K562 (cell line): ENCODE measurements around the gene NR6A1. TPM values are rescaled to one million over a fixed set of nuclear protein-coding genes. Genes with fewer than 3 reads are reported as not detected.

ENCODE experiments used
- ATAC-seq: fragments of 200-7000 bp; cut with Tn5 transposase; 3 replicates; pipeline ENCODE4 v1.9.1; 2020; ENCODE audit warnings: moderate library complexity
- BruUV-seq: library from RNA; stranded (reverse); fragments of 400-500 nt; replicated peaks from 2 replicates; lab custom pipeline; 2021; lab: Mats Ljungman, UMichigan
- CTCF ChIA-PET: fragments of 300-600 bp; formaldehyde crosslinking; extraction: SDS; loops from one replicate; lab custom pipeline; 2021; ENCODE audit warnings: low intra/inter-chr PET ratio; lab: Yijun Ruan, JAX
- POLR2A ChIA-PET: fragments of 300-600, 350-650 bp; sonication (Branson Sonifier 250); formaldehyde crosslinking; extraction: SDS; loops from one replicate; lab custom pipeline; 2021; ENCODE audit warnings: antibody characterized with exemption, inconsistent platforms; lab: Yijun Ruan, JAX
- DNase-seq, 4 experiments: peaks; one replicate each; pipeline versions ENCODE4 v3.0.0 to v3.0.0-alpha.2; 2011 to 2018; ENCODE audit warnings: low spot score in 3 of 4, mixed read lengths in 3 of 4; ENCODE audit errors: extremely low read depth in 1 of 4
- FAIRE-seq: peaks from 2 replicates; lab custom pipeline; 2011; peaks lifted over from hg19 to GRCh38; lab: Jason Lieb, UNC
- H2AFZ ChIP-seq: 2 replicates; pipeline ENCODE4 v1.6.0; 2011; ENCODE audit warnings: low read depth, low read length, control low read depth, inconsistent platforms
- H3K27ac ChIP-seq: fragments of 200-600 bp; 3 replicates; pipeline ENCODE4 v1.8.0; 2011; ENCODE audit warnings: low read depth, mild to moderate bottlenecking, control low read depth, inconsistent platforms, low read length, moderate library complexity, mixed read lengths; ENCODE audit errors: extremely low read depth
- H3K27me3 ChIP-seq, 2 experiments: fragments of 300-600 bp in 1 of 2; 2 replicates in 1 of 2; 3 replicates in 1 of 2; pipeline versions ENCODE4 v1.6.0 to v1.8.0; 2011; ENCODE audit warnings: inconsistent platforms in 2 of 2, low read length in 2 of 2, mild to moderate bottlenecking in 1 of 2, mixed read lengths in 1 of 2, moderate library complexity in 1 of 2; ENCODE audit not compliant: control insufficient read depth in 2 of 2, insufficient read depth in 2 of 2
- H3K36me3 ChIP-seq: fragments of 300-600 bp; 3 replicates; pipeline ENCODE4 v1.8.0; 2011; ENCODE audit warnings: mild to moderate bottlenecking, low read length, inconsistent platforms; ENCODE audit not compliant: control insufficient read depth, insufficient read depth
- H3K4me1 ChIP-seq, 2 experiments: fragments of 200-600 bp in 1 of 2; replicated peaks in 1 of 2; 2 replicates in 1 of 2; 3 replicates in 1 of 2; pipeline versions ENCODE4 v1.5.1 to v1.8.0; 2011; ENCODE audit warnings: inconsistent platforms in 2 of 2, low read length in 2 of 2, mild to moderate bottlenecking in 1 of 2, mixed read lengths in 1 of 2, moderate library complexity in 1 of 2; ENCODE audit not compliant: control insufficient read depth in 2 of 2, insufficient read depth in 2 of 2
- H3K4me2 ChIP-seq: 2 replicates; pipeline ENCODE4 v1.6.1; 2011; ENCODE audit warnings: low read length, control low read depth, inconsistent platforms, mixed read lengths; ENCODE audit not compliant: insufficient read depth
- H3K4me3 ChIP-seq: fragments of 200-600 bp; sonication (generic), shearing (Covaris generic); 2 replicates; pipeline ENCODE4 v1.5.1; 2016; ENCODE audit warnings: control low read depth, inconsistent platforms
- H3K79me2 ChIP-seq: fragments of 200-600 bp; 3 replicates; pipeline ENCODE4 v1.8.0; 2011; ENCODE audit warnings: low read length, inconsistent platforms; ENCODE audit not compliant: control insufficient read depth, insufficient read depth
- H3K9ac ChIP-seq, 2 experiments: 2 replicates each; pipeline versions ENCODE4 v1.6.0 to v1.6.1; 2011; ENCODE audit warnings: low read depth in 2 of 2, low read length in 2 of 2, control low read depth in 1 of 2, inconsistent platforms in 1 of 2, mild to moderate bottlenecking in 1 of 2, mixed read lengths in 1 of 2; ENCODE audit not compliant: insufficient read depth in 1 of 2
- H3K9me1 ChIP-seq: one replicate; pipeline ENCODE4 v1.6.0; 2011; ENCODE audit warnings: inconsistent platforms, mild to moderate bottlenecking, low read length, moderate library complexity; ENCODE audit not compliant: control insufficient read depth, insufficient read depth
- H3K9me3 ChIP-seq: replicated peaks from 2 replicates; pipeline ENCODE4 v1.5.1; 2011; ENCODE audit warnings: low read depth, low read length, inconsistent platforms; ENCODE audit not compliant: control insufficient read depth, insufficient read depth
- H4K20me1 ChIP-seq: replicated peaks from 2 replicates; pipeline ENCODE4 v1.6.1; 2011; ENCODE audit warnings: low read length, inconsistent platforms, mixed read lengths; ENCODE audit not compliant: control insufficient read depth, insufficient read depth
- WGBS: fragments of 100-300 bp; shearing (Covaris generic); methylation state at CpG from one replicate; pipeline ENCODE4 v1.1.6; 2016; ENCODE audit warnings: low coverage, mixed read lengths; ENCODE audit not compliant: insufficient coverage; ENCODE audit errors: missing lambda C conversion rate; 5-methylcytosine and 5-hydroxymethylcytosine counted together
- in situ Hi-C: fragments of 300-500 bp; cut with MboI; formaldehyde crosslinking; loops from 4 replicates; pipeline ENCODE4 v1.15.0; 2018; ENCODE audit warnings: inconsistent platforms, mixed read lengths
- intact Hi-C: fragments of 100-400 bp; cut with micrococcal nuclease; formaldehyde crosslinking; loops from 2 replicates; pipeline ENCODE4 v1.14.2; 2022
- polyA plus RNA-seq, 8 experiments: library from polyadenylated mRNA; depleted of rRNA in 4 of 8; stranded (reverse) in 5 of 8; unstranded in 3 of 8; fragments of >200 nt; fragmentation: Nextera tagmentation in 2 of 8; fragmentation: Illumina TruSeq in 1 of 8; extraction: Ambion mirVana in 2 of 8; extraction: Trizol in 1 of 8; gene quantifications; 2 replicates each; pipeline versions ENCODE4 v1.2.1 to v1.2.3, GENCODE V29; 2011 to 2014; ENCODE audit warnings: inconsistent platforms in 1 of 8, missing spikeins in 1 of 8
- total RNA-seq, 7 experiments: library from RNA; depleted of rRNA in 6 of 7; stranded (reverse); fragments of >200 nt in 6 of 7; fragmentation: Illumina TruSeq in 2 of 7; extraction: Trizol in 2 of 7; gene quantifications; 2 replicates each; pipeline versions ENCODE4 v1.2.1 to v1.2.3, GENCODE V29; 2011 to 2021; ENCODE audit warnings: low replicate concordance in 1 of 7
- TF ChIP-seq, protein P1 (sequence below): sonication (generic); formaldehyde crosslinking; IDR thresholded peaks from 2 replicates; pipeline ENCODE4 v1.8.0; 2022; ENCODE audit warnings: mild to moderate bottlenecking, missing genetic modification reagents
- TF ChIP-seq, protein P2 (sequence below): fragments of 450-650 bp; formaldehyde crosslinking; IDR thresholded peaks from 2 replicates; pipeline ENCODE4 v1.4.0; 2020; ENCODE audit warnings: mild to moderate bottlenecking, moderate library complexity

The NR6A1 gene
- total and polyA plus RNA-seq, 9 of the 15 experiments (the other 6 are each of a cell fraction or from before 2014, with no cell fraction given): 9.7 to 55.4 (median 28.3) TPM

DNA sequence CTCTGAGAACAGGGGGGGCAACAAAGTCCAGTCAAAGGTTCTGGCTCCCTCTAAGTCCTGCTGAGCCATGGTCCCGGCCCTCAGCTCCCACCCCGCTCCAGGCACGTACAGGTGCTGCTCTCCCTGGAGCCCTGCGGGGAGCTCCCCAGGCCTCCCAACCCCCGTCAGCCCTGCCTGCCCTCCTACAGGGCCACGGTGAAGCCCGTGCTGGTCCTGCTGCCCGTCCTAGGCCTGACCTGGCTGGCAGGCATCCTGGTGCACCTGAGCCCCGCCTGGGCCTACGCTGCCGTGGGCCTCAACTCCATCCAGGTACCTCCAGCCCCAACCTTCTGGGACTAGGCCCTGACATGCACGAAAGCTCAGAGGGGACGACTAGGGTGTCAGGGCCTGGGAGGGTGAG, 300.8 kb downstream of the NR6A1 start:
- no peak overlapping the region for H3K4me3 ChIP-seq
- WGBS: 34% methylated on average over 12 of the region's 13 CpGs
- no peak overlapping the region for H2AFZ ChIP-seq
- intact Hi-C loops (no loop called here), in situ Hi-C loops (no loop called here)
- no peak overlapping the region for H3K4me2 ChIP-seq
- ChIA-PET CTCF (no interaction called here), POLR2A (interaction anchor here (0.5 to 0.7 kb wide), 7 partner anchors 15 to 228 kb away, joined by 3 to 4 read pairs (median 3); no protein-coding TSS in a partner anchor)
- BruUV-seq: no TSS peak
- no peaks in the 10 kb centered on the region for H3K9me3 ChIP-seq
- H3K27me3 ChIP-seq: peaks cover 13 to 49% of the 10 kb centered on the region in 2 experiments; a peak in 4 of 5 replicates
- H3K9ac ChIP-seq: no peak overlapping the region
- no peaks in the 10 kb centered on the region for H3K36me3 ChIP-seq
- DNase-seq (no peak), ATAC-seq (no peak), FAIRE-seq (no peak)
- H3K9me1 ChIP-seq: no peaks in the 10 kb centered on the region
- H3K27ac ChIP-seq: no peak overlapping the region
- peaks cover 5% of the 10 kb centered on the region; the same call in 1 of the 2 replicates for H4K20me1 ChIP-seq
- TF ChIP-seq, protein P1, sequence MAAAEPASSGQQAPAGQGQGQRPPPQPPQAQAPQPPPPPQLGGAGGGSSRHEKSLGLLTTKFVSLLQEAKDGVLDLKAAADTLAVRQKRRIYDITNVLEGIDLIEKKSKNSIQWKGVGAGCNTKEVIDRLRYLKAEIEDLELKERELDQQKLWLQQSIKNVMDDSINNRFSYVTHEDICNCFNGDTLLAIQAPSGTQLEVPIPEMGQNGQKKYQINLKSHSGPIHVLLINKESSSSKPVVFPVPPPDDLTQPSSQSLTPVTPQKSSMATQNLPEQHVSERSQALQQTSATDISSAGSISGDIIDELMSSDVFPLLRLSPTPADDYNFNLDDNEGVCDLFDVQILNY (CRISPR knock-in tag): no peak
- TF ChIP-seq, protein P2, sequence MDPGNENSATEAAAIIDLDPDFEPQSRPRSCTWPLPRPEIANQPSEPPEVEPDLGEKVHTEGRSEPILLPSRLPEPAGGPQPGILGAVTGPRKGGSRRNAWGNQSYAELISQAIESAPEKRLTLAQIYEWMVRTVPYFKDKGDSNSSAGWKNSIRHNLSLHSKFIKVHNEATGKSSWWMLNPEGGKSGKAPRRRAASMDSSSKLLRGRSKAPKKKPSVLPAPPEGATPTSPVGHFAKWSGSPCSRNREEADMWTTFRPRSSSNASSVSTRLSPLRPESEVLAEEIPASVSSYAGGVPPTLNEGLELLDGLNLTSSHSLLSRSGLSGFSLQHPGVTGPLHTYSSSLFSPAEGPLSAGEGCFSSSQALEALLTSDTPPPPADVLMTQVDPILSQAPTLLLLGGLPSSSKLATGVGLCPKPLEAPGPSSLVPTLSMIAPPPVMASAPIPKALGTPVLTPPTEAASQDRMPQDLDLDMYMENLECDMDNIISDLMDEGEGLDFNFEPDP (CRISPR knock-in tag): no peak
- H3K79me2 ChIP-seq: no peaks in the 10 kb centered on the region
- peaks cover 0 to 26% of the 10 kb centered on the region in 2 experiments; a peak in 3 of 5 replicates for H3K4me1 ChIP-seq
